HG03175 (cell line): ENCODE measurements around the gene CLIC1.

Source experiments
- ATAC-seq: cut with Tn5 transposase; IDR thresholded peaks from one replicate; pipeline ENCODE4 v1.9.1; 2021; ENCODE audit warnings: mild to moderate bottlenecking, moderate library complexity; ENCODE audit not compliant: unreplicated experiment

The CLIC1 gene

DNA sequence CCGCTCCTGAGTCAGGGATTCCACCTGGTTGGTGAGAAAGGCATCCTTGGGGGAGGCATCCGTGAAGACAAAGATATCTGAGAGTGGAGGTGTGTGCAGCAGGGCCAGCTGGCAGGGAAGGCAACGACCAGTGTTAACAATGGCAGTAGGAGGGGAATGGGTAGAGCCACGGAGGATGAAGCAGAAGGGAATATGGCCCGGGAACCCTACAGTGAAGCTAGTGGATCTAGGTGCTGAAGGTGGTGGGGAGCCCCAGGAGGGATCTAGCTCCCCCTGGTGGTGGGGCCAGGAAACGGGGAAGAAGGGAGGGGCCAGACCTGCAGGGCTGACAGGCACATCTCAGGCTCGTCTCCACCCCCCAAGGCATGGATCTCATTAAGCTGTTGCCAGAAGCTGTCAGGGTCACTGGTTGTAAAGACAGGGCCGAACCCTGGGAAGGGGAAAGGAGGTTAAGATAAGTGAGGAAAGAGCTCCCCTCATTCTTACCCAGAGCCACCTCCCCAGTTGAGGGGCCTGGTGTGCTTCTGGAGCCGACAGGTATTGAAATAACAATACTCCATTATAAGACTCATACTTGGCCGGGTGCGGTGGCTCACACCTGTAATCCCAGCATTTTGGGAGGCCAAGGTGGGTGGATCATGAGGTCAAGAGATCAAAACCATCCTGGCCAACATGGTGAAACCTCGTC lies 33.5 kb upstream of the CLIC1 start:
- ATAC-seq = no peak

DNA sequence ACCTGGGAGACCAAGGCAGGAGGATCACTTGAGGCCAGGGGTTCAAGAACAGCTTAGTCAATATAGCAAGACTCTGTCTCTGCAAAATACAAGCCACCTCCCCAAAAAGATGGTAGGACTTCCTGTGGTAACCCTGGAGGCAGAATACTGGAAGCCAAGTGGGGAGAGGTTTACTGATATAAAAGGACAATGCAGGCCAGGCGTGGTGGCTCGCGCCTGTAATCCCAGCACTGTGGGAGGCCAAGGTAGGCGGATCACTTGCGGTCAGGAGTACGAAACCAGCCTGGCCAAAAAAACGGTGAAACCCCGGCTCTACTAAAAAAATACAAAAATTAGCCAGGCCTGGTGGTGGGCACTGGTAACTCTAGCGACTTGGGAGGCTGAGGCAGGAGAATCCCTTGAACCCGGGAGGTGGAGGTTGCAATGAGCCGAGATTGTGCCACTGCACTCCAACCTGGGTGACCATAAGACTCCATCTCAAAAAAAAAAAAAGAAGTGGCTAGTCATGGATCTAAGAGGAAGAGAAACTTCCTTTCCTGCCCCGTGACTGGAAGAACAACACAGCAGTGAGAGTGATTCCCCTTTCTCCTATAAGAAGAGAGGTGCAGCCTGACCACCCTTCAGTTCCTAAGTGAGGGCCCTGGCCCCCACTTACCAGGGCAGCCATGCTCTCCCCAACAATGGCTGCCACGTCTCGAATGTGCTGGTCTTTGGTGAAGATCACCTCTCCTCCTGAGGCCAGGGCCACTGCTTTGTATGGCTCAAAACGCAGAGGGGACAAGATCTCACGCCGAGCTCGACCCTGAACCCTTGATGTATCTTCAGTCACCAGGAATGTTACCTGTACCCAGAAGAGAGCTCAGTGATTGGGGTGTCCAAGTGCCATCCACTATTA lies 32.3 kb upstream of the CLIC1 start:
- ATAC-seq = no peak

DNA sequence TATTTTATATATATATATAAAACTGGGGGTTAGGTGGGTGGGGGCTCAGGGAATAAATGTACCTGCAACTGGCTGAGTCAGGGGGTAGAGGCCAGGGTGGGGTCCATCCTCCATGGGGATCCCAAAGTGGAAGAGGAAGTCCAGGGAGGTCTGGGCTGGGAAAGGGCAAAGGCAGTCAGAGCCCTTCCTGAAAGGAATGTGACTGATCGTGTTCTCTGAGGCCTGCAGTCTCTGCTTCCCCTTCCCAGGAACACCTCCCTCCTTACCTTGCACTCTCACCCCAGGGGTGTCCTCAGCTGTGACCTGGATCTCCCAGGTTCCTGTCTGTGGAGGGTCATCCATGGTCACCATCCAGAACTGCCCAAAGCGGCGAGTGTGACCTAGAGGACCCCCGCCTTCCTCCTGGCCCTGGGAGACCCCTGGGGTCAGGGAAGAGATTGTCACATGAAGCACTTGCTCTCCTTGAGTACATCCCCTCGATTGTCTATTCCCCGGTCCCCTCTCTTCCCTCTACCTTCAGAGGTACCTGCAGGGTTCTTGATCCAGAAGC lies 30.8 kb upstream of the CLIC1 start:
- no peak for ATAC-seq

DNA sequence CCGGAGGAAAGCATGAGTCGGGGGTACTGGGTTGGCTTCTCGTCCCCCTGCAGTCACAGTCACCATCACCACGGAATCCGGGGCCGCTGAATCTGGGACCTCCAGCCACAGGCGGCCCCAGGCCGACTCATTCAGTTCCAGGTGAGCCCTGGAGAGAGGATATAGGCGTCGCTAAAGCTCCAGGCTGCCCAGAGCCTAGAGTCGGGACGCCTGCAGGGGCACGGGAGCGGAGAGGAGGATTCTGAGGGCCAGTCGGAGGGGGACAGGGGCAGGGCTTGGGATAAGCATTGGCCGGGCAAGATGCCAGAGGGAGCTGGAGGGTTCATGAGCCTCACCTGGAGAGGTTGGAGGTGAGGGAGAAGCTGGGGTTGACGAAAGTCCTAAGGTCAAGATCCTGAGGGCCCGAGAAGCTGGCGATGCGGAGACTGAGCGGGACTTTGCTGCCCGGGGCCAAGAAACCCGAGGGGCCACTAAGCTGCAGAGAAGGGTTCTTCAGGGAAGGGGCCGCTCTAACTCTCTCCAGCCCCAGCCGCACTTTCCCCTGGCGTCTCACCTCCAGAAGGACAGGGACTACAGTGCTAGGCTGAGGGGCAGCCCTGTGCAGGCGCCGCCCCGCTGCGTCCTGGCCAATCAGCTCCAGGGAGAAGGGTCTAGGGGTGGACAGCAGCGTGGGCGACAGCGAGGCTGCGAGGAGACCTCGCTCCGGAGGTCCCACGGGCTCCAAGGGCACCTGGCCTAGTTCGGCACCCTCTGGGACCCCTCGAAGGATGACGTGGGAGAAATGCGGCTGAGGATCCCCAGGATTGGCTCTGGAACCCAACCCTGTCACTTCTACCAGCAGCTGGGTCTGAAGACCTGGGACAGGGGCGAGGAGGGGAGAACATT lies 29.8 kb upstream of the CLIC1 start:
- ATAC-seq = no peak

GRCh38 chr6:31765559-31765909 lies 29.2 kb upstream of the CLIC1 start:
- no peak for ATAC-seq

DNA sequence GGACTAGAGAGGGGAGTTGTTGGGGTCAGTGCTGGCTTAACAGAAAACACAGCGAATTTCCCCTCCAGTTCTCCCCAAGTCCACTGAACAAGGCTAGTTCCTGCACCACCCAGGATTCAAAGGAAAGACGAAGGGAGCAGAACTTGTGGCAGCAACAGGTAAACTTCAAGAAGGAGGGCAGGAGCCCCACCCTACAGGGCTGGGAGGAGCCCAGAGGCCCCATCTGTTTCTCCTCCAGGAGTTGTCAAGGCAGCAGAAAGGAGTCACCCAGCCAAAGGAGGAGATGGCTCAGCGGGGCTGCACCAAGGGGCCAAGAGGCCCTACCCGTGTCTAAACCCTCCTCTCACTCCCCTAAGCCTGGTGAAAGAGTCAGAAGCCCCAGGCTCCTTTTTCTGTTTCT lies 27.9 kb upstream of the CLIC1 start:
- no peak for ATAC-seq

GRCh38 chr6:31763619-31763940 lies 27.2 kb upstream of the CLIC1 start:
- no peak for ATAC-seq

DNA sequence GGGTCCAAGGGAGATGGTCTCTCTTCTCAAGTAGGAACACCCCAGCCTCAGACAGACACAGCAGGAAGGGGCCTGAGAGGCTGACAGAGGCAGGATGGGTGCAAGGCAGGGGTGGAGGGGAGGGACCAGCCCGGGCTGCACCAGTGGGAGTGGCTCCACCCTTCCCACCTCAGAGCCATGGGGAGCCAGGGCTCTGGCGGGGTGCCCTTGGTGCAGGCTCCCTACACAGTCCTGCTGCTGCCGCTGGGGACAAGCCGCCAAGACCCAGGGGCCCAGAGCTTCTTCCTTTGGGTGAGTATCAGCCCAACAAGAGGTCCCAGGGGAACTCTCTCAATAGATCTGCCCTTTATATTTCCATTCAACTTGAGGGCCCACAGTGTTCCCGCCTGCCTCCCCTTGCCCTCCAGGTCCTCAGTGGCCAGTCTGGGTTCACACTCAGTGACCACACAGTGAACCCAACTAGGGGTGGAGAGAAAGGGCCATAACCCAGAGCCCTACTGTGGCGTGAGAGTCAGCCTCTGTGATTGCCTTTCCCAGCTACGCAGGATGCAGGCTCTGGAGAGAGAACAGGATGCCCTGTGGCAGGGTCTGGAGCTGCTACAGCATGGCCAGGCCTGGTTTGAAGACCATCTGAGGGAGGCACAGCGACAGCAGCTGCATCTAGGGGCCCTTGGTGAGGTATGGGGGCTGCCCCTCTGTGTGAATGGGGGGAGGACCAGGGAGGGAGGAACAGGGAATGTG lies 26.7 kb upstream of the CLIC1 start:
- ATAC-seq = no peak

DNA sequence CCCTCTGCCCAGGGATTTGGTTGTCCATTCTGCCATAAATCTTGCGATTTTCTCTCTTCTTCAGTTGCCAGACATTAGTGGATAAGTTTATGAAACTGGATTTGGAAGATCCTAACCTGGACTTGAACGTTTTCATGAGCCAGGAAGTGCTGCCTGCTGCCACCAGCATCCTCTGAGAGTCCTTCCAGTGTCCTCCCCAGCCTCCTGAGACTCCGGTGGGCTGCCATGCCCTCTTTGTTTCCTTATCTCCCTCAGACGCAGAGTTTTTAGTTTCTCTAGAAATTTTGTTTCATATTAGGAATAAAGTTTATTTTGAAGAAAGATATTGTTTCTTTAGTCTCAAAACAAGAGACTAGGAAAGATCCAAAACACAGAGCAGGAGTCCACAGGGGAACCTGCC lies 26.0 kb upstream of the CLIC1 start, which contains the start of gene SAPCD1:
SAPCD1 (plus strand) TSS at position 301 of the 400 bp plus-strand sequence. CDS start 399 bp downstream, outside the sequence.
- ATAC-seq = no peak

DNA sequence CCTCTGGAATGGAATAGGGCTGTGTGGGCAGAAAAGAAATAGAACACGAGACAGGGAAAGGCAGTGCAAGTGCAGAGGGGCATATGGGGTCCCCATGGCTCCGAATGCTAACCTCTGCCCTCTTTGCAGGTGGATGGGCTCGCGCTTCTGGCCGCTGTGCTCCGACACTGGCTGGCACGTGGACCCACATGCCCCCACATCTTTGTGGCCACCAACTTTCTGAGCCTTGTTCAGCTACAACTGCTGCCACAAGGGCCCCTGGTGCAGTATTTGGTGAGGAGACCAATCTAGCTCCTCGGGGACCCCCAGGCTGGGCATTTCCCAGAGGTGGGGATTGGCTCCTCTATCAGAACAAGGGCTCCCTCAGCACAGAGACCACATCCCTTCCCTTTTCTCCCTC lies 25.0 kb upstream of the CLIC1 start:
- no peak for ATAC-seq

- no peak for ATAC-seq
These were observed 24.5 kb upstream of the CLIC1 start for GRCh38 chr6:31760790-31761189.

DNA sequence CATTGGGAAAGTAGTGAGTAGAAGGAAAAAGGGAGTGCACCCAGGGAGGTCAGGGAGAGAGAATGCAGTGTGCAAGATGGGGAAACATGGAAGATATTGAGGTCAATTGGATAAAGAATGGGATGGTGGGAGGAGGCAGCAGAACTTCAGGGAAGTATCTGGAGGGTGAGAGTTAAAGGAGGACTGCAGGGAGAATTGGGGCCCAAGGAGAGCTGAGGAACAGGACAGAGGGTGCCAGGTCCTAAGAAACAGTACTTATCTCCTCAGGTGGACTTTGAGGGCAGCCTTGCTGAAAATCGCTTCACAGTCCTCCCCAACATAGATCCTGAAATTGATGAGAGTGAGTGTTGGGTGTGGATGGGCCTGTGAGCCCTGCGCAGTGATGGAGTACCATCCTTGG lies 22.0 kb upstream of the CLIC1 start:
- ATAC-seq = no peak

DNA sequence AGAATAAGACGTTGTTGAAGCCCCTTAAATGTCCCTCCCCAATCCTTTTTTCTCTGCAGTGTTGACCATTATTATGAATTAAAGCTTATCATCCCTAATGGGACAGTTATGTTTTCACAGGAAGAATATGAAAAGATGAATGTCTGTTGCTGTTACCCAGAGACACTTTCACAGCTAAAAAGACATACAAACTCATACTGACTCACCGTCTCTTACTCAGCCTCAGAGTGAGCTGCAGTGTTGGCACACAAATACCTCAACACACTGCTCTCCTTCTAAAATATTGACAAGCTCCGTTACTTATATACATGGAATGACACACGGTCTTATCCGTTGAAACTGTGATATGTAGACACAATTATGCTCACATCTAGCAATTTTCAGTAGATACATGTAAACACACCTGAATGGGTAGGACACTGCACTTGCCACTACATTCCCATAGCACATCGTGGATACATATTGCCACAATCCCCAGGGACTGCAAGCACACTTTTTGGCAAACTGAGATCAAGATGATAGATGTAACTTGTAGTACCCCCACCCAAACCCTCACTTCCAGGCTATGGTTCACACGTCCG lies 16.5 kb upstream of the CLIC1 start:
- no peak for ATAC-seq

DNA sequence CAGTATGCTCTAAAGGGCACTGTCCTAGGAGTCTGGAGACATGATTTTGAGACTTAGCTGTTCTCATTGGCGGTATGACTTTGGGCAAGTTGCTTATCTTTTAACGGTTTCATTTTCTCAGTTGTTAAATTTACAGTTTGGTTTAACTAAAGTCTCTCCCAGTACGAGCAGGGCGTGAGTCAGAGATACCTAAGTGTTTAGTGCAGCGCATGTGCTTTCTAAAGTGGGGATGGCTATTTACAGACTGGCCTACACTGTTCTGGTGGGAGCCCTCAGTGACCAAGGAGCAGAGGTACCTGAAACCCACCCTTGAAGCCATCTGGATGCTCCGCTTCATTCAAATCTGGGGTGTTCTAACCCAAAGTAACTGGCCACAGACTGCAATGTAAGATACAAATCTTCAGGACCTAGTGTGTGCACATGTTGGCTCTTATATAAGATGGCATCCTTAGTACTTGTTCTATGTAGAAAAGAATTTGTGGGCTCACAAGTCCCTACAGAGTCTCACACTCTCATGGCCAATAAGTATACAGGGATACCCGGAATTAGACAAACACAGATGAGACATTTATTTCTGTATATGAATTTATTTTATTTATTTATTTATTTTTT lies 14.2 kb upstream of the CLIC1 start:
- no peak for ATAC-seq

- ATAC-seq = no peak
These were observed 13.1 kb upstream of the CLIC1 start for GRCh38 chr6:31749301-31750036.

- no peak for ATAC-seq
These were observed 8.1 kb upstream of the CLIC1 start for GRCh38 chr6:31744422-31744821.

- no peak for ATAC-seq
These were observed 6.6 kb upstream of the CLIC1 start for GRCh38 chr6:31742894-31743293.

DNA sequence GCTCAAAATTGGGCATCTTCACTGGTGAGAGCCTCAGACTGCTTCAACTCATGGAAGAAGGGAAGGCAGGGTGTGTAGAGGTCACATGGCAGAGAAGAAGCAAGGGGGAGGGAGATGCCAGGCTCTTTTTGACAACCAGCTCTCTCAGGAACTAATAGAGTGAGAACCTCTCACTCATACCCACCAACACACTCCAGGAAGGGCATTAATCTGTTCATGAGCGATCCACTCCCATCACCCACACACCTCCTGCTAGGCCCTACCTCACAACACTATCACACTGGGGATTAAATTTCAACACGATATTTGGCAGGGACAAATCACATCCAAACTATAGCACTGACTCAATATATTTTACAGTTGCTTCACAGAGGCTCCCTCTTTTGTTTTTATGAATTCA lies 5.5 kb upstream of the CLIC1 start:
- no peak for ATAC-seq
